Right lobe of liver (tissue), 6 donors: ENCODE measurements around the gene KRTAP12-2. TPM values are rescaled to one million over a fixed set of nuclear protein-coding genes. Genes with fewer than 3 reads are reported as not detected.

ENCODE experiments used
- ATAC-seq, 4 donors: fragments of 200-7000 bp; cut with Tn5 transposase; one replicate each; pipeline ENCODE4 v1.9.1; 2020; ENCODE audit warnings: mild to moderate bottlenecking in 4 of 4, moderate library complexity in 4 of 4
- DNase-seq, 3 donors: peaks; one replicate each; pipeline ENCODE4 v3.0.0-alpha.2; 2020
- H3K27ac ChIP-seq, 3 donors: fragments of 200-600 bp; one replicate each; pipeline ENCODE4 v1.8.0; 2022
- H3K27me3 ChIP-seq, 2 donors: fragments of 200-600 bp; one replicate each; pipeline ENCODE4 v1.8.0; 2022
- H3K36me3 ChIP-seq, 4 donors: fragments of 200-600 bp; sonication (generic) in 1 of 4; one replicate each; pipeline versions ENCODE4 v1.5.1 to v1.8.0; 2017 to 2022; ENCODE audit warnings: control low read depth in 1 of 4
- H3K4me1 ChIP-seq, 4 donors: fragments of 200-600 bp; sonication (generic) in 1 of 4; one replicate each; pipeline versions ENCODE4 v1.5.1 to v1.8.0; 2017 to 2022; ENCODE audit warnings: control low read depth in 1 of 4
- H3K4me3 ChIP-seq, 3 donors: fragments of 200-600 bp; one replicate each; pipeline ENCODE4 v1.8.0; 2022
- H3K9me3 ChIP-seq, 4 donors: fragments of 200-600 bp; sonication (generic) in 1 of 4; one replicate each; pipeline versions ENCODE4 v1.5.1 to v1.8.0; 2017 to 2022; ENCODE audit warnings: control low read depth in 1 of 4
- CTCF ChIP-seq, 4 donors: fragments of 200-600 bp in 3 of 4; fragments of 450-650 bp in 1 of 4; IDR thresholded peaks; one replicate each; pipeline versions ENCODE4 v1.5.1 to v1.8.0; 2016 to 2022; ENCODE audit warnings: antibody characterized with exemption in 4 of 4, mild to moderate bottlenecking in 2 of 4
- POLR2A ChIP-seq: fragments of 450-650 bp; IDR thresholded peaks from one replicate; pipeline ENCODE4 v1.6.1; 2017; ENCODE audit warnings: antibody characterized with exemption, mild to moderate bottlenecking
- WGBS: methylation state at CpG from one replicate; pipeline ENCODE4 v1.1.6; 2018; ENCODE audit warnings: low coverage, low lambda C conversion rate; ENCODE audit not compliant: insufficient coverage; ENCODE audit errors: missing lambda C conversion rate; 5-methylcytosine and 5-hydroxymethylcytosine counted together
- intact Hi-C, 2 donors: fragments of 100-400 bp; cut with DNase I; formaldehyde crosslinking; loops; one replicate each; pipeline versions ENCODE4 v1.11.2 to v1.14.1; 2022
- total RNA-seq, 6 experiments: library from RNA; depleted of rRNA in 2 of 6; stranded (reverse); fragments of >200 nt in 2 of 6; fragmentation: NEBNext Ultra II Directional in 3 of 6; extraction: Animal tissue kit (Norgen Biotek cat#: 25700) in 3 of 6; gene quantifications; one replicate each; pipeline versions ENCODE4 v1.1.0 to v1.2.4, GENCODE V29; 2016 to 2023
- donor health status: DM: no; HTN: yes; CAD: no.
- donor health status: DM: no; HTN: no; CAD: no.
- donor health status: DM: no; HTN: no; CAD: no.
- donor health status: DM: no; HTN: yes; CAD: no.
- donor health status: DM: no; HTN: yes; CAD: no.

Gene KRTAP12-2
- total RNA-seq, 6 experiments from 2014 or later: not detected

- H3K4me3 ChIP-seq: no peak overlapping the region
- intact Hi-C loops: no loop called here
- DNase-seq (no peak), ATAC-seq (no peak)
- 80% methylated on average over 7 of the region's 8 CpGs for WGBS
- no peaks in the 10 kb centered on the region for H3K36me3 ChIP-seq
- H3K9me3 ChIP-seq: peaks cover 0 to 4% (median 0%) of the 10 kb centered on the region in 4 donors
- peaks cover 0 to 12% of the 10 kb centered on the region in 2 donors for H3K27me3 ChIP-seq
- TF ChIP-seq POLR2A (no peak), CTCF (IDR thresholded peaks at IDR 0.05) (no peak)
- no peaks in the 10 kb centered on the region for H3K4me1 ChIP-seq
- H3K27ac ChIP-seq: no peak overlapping the region
Observed at GRCh38 chr21:44695641-44696040, 28.9 kb upstream of the KRTAP12-2 start.

- DNase-seq: peak in 1 of 3 donors; percentile 28
- ATAC-seq: no peak
- intact Hi-C loops: no loop called here
- Histone ChIP-seq H3K36me3 (no peaks in the 10 kb centered on the region), H3K4me1 (no peaks in the 10 kb centered on the region), H3K27me3 (peaks cover 0 to 12% of the 10 kb centered on the region in 2 donors), H3K27ac (no peak overlapping the region), H3K4me3 (no peak overlapping the region), H3K9me3 (peaks cover 0 to 4% (median 0%) of the 10 kb centered on the region in 4 donors)
- WGBS: 70% methylated on average over 4 of the region's 8 CpGs
- TF ChIP-seq CTCF (IDR thresholded peaks at IDR 0.05) (no peak), POLR2A (no peak)
Observed at GRCh38 chr21:44695184-44695583, 28.5 kb upstream of the KRTAP12-2 start.

- H3K27me3 ChIP-seq: peaks cover 0 to 12% of the 10 kb centered on the region in 2 donors
- H3K9me3 ChIP-seq: peaks cover 0 to 4% (median 0%) of the 10 kb centered on the region in 4 donors
- TF ChIP-seq CTCF (IDR thresholded peaks at IDR 0.05) (no peak), POLR2A (no peak)
- H3K36me3 ChIP-seq: no peaks in the 10 kb centered on the region
- ATAC-seq (no peak), DNase-seq (no peak)
- H3K4me3 ChIP-seq: no peak overlapping the region
- H3K4me1 ChIP-seq: no peaks in the 10 kb centered on the region
- 48% methylated on average over 5 of the region's 11 CpGs for WGBS
- H3K27ac ChIP-seq: no peak overlapping the region
- intact Hi-C loops: no loop called here
Observed at GRCh38 chr21:44694776-44695175, 28.0 kb upstream of the KRTAP12-2 start.

- 57% methylated on average over 2 of the region's 2 CpGs for WGBS
- H3K4me3 ChIP-seq: no peak overlapping the region
- TF ChIP-seq CTCF (IDR thresholded peaks at IDR 0.05): no peak
Observed at GRCh38 chr21:44692798-44693512, 26.2 kb upstream of the KRTAP12-2 start.

More at GRCh38 chr21:44692798-44693512, 26.2 kb upstream of the KRTAP12-2 start:
- no peak for ATAC-seq
- Histone ChIP-seq H3K27me3 (peaks cover 0 to 3% of the 10 kb centered on the region in 2 donors), H3K9me3 (peaks cover 0 to 4% (median 0%) of the 10 kb centered on the region in 4 donors), H3K4me1 (no peaks in the 10 kb centered on the region), H3K27ac (no peak overlapping the region), H3K36me3 (no peaks in the 10 kb centered on the region)
- intact Hi-C loops: no loop called here
- DNase-seq: no peak
